ENCODE data around the gene BCAS1.

- TF ChIP-seq CBFB (IDR thresholded peaks at IDR 0.05; ENCODE audit: low read depth) (no peak), CTCF (IDR thresholded peaks at IDR 0.05 in 2 of 3, conservative IDR thresholded peaks at IDR 0.05 in 1 of 3; ENCODE audit: control insufficient read depth in 2 of 3, extremely low read depth in 1 of 3, insufficient read depth in 1 of 3, low read depth in 3 of 3, low read length in 3 of 3) (no peak), CHD2 (IDR thresholded peaks at IDR 0.05; ENCODE audit: borderline replicate concordance, low read depth, low read length) (no peak), PBX3 (IDR thresholded peaks at IDR 0.05; ENCODE audit: insufficient replicate concordance, low read depth, low read length) (no peak), POLR2A (IDR thresholded peaks at IDR 0.05; ENCODE audit: low read depth, low read length) (no peak), EP300 (IDR thresholded peaks at IDR 0.05; ENCODE audit: borderline replicate concordance in 1 of 2, control insufficient read depth in 1 of 2, low read depth in 2 of 2, low read length in 2 of 2) (no peak), FOXK2 (IDR thresholded peaks at IDR 0.05) (no peak)
- TF ChIP-seq, protein P1, sequence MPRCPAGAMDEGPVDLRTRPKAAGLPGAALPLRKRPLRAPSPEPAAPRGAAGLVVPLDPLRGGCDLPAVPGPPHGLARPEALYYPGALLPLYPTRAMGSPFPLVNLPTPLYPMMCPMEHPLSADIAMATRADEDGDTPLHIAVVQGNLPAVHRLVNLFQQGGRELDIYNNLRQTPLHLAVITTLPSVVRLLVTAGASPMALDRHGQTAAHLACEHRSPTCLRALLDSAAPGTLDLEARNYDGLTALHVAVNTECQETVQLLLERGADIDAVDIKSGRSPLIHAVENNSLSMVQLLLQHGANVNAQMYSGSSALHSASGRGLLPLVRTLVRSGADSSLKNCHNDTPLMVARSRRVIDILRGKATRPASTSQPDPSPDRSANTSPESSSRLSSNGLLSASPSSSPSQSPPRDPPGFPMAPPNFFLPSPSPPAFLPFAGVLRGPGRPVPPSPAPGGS (IDR thresholded peaks at IDR 0.05; ENCODE audit: borderline replicate concordance, insufficient read depth, low read depth, low read length, poor library complexity, severe bottlenecking) = no peak
- TF ChIP-seq, protein P2, sequence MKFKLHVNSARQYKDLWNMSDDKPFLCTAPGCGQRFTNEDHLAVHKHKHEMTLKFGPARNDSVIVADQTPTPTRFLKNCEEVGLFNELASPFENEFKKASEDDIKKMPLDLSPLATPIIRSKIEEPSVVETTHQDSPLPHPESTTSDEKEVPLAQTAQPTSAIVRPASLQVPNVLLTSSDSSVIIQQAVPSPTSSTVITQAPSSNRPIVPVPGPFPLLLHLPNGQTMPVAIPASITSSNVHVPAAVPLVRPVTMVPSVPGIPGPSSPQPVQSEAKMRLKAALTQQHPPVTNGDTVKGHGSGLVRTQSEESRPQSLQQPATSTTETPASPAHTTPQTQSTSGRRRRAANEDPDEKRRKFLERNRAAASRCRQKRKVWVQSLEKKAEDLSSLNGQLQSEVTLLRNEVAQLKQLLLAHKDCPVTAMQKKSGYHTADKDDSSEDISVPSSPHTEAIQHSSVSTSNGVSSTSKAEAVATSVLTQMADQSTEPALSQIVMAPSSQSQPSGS (IDR thresholded peaks at IDR 0.05; ENCODE audit: low read length) = no peak
Measured at GRCh38 chr20:53983401-53983800, 87.0 kb downstream of the BCAS1 start.
